GM06990 (cell line): Measurements from ENCODE around the gene XYLT1.

Source experiments
- DNase-seq: peaks from one replicate; pipeline ENCODE4 v3.0.0-alpha.2; 2011; ENCODE audit not compliant: insufficient read length; ENCODE audit errors: extremely low read depth
- H3K27me3 ChIP-seq: replicated peaks from 2 replicates; pipeline ENCODE4 v1.6.0; 2011; ENCODE audit warnings: low read length; ENCODE audit not compliant: control insufficient read depth, insufficient read depth
- H3K36me3 ChIP-seq: 2 replicates; pipeline ENCODE4 v1.5.1; 2011; ENCODE audit warnings: low read length; ENCODE audit not compliant: control insufficient read depth, insufficient read depth
- H3K4me3 ChIP-seq: replicated peaks from 2 replicates; pipeline ENCODE4 v1.5.1; 2011; ENCODE audit warnings: low read depth, mild to moderate bottlenecking, control low read depth, low read length
- TF ChIP-seq, protein P1 (sequence below): IDR thresholded peaks from 2 replicates; pipeline ENCODE4 v1.5.1; 2011; ENCODE audit warnings: low read length, control low read depth, mild to moderate bottlenecking, inconsistent platforms; ENCODE audit not compliant: insufficient read depth, poor library complexity, severe bottlenecking

XYLT1 gene

DNA sequence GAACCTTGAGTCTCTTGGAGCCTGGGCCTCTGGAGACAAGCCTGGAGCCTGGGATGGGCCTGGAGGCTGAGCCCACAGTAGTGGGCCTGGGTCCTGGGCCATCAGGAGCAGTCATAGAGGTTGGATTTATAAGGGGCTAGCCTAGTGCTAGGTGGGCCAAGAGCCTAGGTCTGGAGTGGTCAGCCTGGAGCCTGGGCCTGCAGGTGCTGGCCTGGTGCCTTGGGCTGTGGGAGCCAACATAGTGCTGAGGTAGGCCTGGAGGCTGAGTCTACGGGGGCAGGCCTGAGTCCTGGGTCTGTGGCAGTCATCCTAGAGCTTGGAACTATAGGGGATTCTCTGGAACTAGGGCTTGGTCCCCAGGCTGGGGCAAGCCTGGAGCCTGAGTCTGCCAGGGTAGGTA, 414.1 kb downstream of the XYLT1 start:
- Histone ChIP-seq H3K36me3 (no peaks in the 10 kb centered on the region), H3K27me3 (no peaks in the 10 kb centered on the region), H3K4me3 (no peak overlapping the region)
- TF ChIP-seq, protein P1, sequence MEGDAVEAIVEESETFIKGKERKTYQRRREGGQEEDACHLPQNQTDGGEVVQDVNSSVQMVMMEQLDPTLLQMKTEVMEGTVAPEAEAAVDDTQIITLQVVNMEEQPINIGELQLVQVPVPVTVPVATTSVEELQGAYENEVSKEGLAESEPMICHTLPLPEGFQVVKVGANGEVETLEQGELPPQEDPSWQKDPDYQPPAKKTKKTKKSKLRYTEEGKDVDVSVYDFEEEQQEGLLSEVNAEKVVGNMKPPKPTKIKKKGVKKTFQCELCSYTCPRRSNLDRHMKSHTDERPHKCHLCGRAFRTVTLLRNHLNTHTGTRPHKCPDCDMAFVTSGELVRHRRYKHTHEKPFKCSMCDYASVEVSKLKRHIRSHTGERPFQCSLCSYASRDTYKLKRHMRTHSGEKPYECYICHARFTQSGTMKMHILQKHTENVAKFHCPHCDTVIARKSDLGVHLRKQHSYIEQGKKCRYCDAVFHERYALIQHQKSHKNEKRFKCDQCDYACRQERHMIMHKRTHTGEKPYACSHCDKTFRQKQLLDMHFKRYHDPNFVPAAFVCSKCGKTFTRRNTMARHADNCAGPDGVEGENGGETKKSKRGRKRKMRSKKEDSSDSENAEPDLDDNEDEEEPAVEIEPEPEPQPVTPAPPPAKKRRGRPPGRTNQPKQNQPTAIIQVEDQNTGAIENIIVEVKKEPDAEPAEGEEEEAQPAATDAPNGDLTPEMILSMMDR, result no peak
- no peak for DNase-seq

DNA sequence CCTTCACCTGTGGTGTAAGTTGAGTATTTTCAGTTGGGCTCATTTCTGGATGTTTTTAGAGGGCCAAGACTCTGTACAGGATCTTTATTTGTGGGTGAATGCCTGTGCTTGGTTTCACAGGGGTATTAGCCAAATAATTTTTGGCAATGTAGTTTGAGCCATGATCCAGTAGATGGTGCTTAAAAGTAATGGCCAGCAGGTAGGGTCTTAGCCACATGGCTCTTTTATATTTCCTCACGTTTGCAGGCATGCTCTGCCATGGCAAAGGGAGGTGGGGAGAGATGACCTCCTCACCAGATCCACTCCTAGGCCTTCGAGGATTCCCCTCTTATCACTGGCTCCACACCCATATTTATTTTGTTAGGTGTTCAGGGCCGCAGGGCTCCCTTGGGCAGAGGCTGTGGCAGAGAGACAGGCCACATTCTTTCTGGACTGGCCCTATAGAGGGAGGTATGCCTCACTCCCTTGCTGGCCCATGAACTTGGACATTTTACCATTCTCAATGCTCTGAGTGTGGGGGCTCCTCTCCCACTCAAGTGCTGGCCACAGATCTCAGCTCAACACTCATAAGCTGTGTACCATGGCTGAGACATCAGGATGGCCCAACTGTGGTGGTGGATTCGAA, 417.1 kb downstream of the XYLT1 start:
- Histone ChIP-seq H3K27me3 (no peaks in the 10 kb centered on the region), H3K4me3 (no peak overlapping the region)
- TF ChIP-seq, protein P1, result peak; percentile 30

More for the DNA sequence above, 417.1 kb downstream of the XYLT1 start:
- H3K36me3 ChIP-seq, result no peaks in the 10 kb centered on the region
- no peak for DNase-seq
